Stomach (tissue), 19 donors: ENCODE data around the gene GRHL1. TPM values are rescaled to one million over a fixed set of nuclear protein-coding genes. Genes with fewer than 3 reads are reported as not detected.

ENCODE experiments used
- DNase-seq, 2 donors: peaks; one replicate each; pipeline versions ENCODE4 v3.0.0 to v3.0.0-alpha.2; 2013 to 2019
- H3K27ac ChIP-seq, 5 donors: fragments of 200-600 bp in 4 of 5; sonication (generic) in 4 of 5; one replicate each; pipeline ENCODE4 v1.5.1; 2013 to 2019; ENCODE audit warnings: mild to moderate bottlenecking in 1 of 5, moderate library complexity in 1 of 5
- H3K27me3 ChIP-seq, 3 donors: fragments of 200-600 bp; sonication (generic); one replicate each; pipeline ENCODE4 v1.5.1; 2017 to 2019; ENCODE audit warnings: mixed run types in 1 of 3
- H3K36me3 ChIP-seq, 4 donors: fragments of 200-600 bp; sonication (generic); 1 replicate in 3 of 4; 2 replicates in 1 of 4; pipeline ENCODE4 v1.5.1; 2016 to 2019
- H3K4me1 ChIP-seq, 4 donors: fragments of 200-600 bp; sonication (generic); one replicate each; pipeline ENCODE4 v1.5.1; 2016 to 2019
- H3K4me3 ChIP-seq, 4 donors: fragments of 200-600 bp; sonication (generic) in 3 of 4; one replicate each; pipeline ENCODE4 v1.5.1; 2016 to 2019; ENCODE audit warnings: mild to moderate bottlenecking in 1 of 4
- H3K9me3 ChIP-seq, 4 donors: fragments of 200-600 bp; sonication (generic); one replicate each; pipeline ENCODE4 v1.5.1; 2016 to 2019
- EP300 ChIP-seq: sonication (generic); formaldehyde crosslinking; IDR thresholded peaks from one replicate; pipeline ENCODE4 v1.6.1; 2017; ENCODE audit warnings: antibody characterized with exemption
- POLR2A ChIP-seq, 4 donors: fragments of 450-650 bp; IDR thresholded peaks; one replicate each; pipeline ENCODE4 v1.6.1; 2016; ENCODE audit warnings: antibody characterized with exemption in 4 of 4, control low read depth in 2 of 4, mild to moderate bottlenecking in 1 of 4, moderate library complexity in 1 of 4
- POLR2AphosphoS5 ChIP-seq, 3 donors: sonication (generic); formaldehyde crosslinking; IDR thresholded peaks; one replicate each; pipeline ENCODE4 v1.6.1; 2016; ENCODE audit warnings: antibody characterized with exemption in 3 of 3
- WGBS, 5 donors: extraction: QIAGEN DNeasy Blood & Tissue Kit in 3 of 5; methylation state at CpG; one replicate each; pipeline versions ENCODE4 v1.1.5 to v1.1.7; 2013 to 2018; 5-methylcytosine and 5-hydroxymethylcytosine counted together
- intact Hi-C: fragments of 100-400 bp; cut with DNase I; formaldehyde crosslinking; loops from one replicate; pipeline ENCODE4 v1.15.1; 2023; ENCODE audit warnings: low total_unique reads
- long read RNA-seq, 10 donors: transcript quantifications; one replicate each; lab custom pipeline, GENCODE V29; 2026
- polyA plus RNA-seq, 3 donors: library from polyadenylated mRNA; stranded (reverse); fragments of 200-250 nt; gene quantifications; one replicate each; pipeline ENCODE4 v1.2.3, GENCODE V29; 2013
- total RNA-seq, 5 donors: library from RNA; depleted of rRNA; stranded (reverse); fragments of >200 nt; gene quantifications; one replicate each; pipeline versions ENCODE4 v1.1.0 to v1.2.3, GENCODE V29; 2014 to 2016
- TF ChIP-seq, protein P1 (sequence below), 7 experiments: fragments of 450-650 bp in 4 of 7; fragments of 200-600 bp in 3 of 7; sonication (generic) in 3 of 7; IDR thresholded peaks; one replicate each; pipeline ENCODE4 v1.5.1; 2016 to 2019; ENCODE audit warnings: antibody characterized with exemption in 7 of 7, control low read depth in 2 of 7, mild to moderate bottlenecking in 1 of 7
- donor health status: healthy with polysubstance abuse.
- donor health status: Bipolar disorder and iron deficiency.
- donor health status: healthy.

GRHL1 gene, protein sequence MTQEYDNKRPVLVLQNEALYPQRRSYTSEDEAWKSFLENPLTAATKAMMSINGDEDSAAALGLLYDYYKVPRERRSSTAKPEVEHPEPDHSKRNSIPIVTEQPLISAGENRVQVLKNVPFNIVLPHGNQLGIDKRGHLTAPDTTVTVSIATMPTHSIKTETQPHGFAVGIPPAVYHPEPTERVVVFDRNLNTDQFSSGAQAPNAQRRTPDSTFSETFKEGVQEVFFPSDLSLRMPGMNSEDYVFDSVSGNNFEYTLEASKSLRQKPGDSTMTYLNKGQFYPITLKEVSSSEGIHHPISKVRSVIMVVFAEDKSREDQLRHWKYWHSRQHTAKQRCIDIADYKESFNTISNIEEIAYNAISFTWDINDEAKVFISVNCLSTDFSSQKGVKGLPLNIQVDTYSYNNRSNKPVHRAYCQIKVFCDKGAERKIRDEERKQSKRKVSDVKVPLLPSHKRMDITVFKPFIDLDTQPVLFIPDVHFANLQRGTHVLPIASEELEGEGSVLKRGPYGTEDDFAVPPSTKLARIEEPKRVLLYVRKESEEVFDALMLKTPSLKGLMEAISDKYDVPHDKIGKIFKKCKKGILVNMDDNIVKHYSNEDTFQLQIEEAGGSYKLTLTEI
- 1 to 10 TPM in 4 of 5 donors, under 1 TPM in 1; 0.89 to 5.8 (median 4.5) TPM for total RNA-seq
- 10 to 100 TPM in 1 of 3 donors, 1 to 10 TPM in 2; 1.7 to 16.5 (median 2.0) TPM for polyA plus RNA-seq
- long read RNA-seq, donor 1, result 0 reads
- long read RNA-seq, donor 2, partial matches to known transcripts, result 0 of 1 reads
- long read RNA-seq, donor 2, other reads (novel, unspliced or antisense), result 0 of 1 reads
- long read RNA-seq, donor 3, partial matches to known transcripts, result 0 of 1 reads
- long read RNA-seq, donor 3, other reads (novel, unspliced or antisense), result 0 of 1 reads
- long read RNA-seq, donor 4, result 0 reads
- long read RNA-seq, donor 5, result 0 reads
- long read RNA-seq, donor 6, result 0 reads
- long read RNA-seq, donor 7, result 0 reads
- long read RNA-seq, donor 8, result 0 reads
- long read RNA-seq, donor 9, result 0 reads
- long read RNA-seq, donor 10, result 0 reads

DNA sequence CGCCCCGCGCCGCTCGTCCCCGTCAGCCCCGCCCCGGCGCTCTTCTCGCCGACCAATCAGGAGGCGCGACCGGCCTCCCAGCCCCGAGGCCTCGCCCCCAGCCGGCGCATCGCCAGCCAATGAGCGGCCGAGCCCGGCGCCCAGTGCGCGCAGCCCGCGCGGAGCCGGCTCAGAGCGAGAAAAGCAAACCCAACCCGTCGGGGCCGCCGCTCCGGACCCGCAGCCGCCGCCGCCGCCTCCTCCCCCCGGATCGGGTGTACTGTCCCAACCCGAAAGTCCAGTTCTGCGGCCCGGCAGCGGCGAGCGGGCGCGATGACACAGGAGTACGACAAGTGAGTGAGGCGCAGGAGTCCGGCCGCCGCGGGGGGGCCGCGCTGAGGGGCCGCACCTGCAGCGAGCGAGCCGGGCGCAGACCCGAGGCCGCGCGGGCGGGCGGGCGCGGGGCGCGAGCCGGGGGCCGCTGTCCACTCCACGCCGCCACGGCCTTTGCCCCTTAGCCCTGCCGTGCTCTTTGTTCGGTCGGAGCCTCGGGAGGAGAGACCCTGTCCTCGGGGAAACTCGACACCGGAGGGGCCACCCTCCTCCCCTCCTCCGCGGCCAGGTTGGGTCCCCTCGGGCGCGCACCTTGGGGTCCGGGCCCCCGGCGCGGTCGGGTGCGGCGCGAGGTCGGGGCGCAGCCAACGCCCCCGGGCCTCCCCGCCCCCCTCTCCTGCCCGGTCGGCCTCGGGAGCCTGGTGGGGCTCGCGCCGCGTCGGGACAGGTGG is at the start of gene GRHL1:
Gene GRHL1, plus strand, starts transcription at position 172 of the 764 bp plus-strand sequence. Its CDS starts 141 bp downstream, at position 313.
- H3K4me3 ChIP-seq, result peak within 1 kb of the TSS; percentile 65 to 87 (median 78)
- H3K27ac ChIP-seq, result peak within 1 kb of the TSS; percentile 63 to 89 (median 85)
- 0 to 1% (median 1%) methylated on average over 25 to 111 of the region's 111 CpGs for WGBS, 5 donors

DNA sequence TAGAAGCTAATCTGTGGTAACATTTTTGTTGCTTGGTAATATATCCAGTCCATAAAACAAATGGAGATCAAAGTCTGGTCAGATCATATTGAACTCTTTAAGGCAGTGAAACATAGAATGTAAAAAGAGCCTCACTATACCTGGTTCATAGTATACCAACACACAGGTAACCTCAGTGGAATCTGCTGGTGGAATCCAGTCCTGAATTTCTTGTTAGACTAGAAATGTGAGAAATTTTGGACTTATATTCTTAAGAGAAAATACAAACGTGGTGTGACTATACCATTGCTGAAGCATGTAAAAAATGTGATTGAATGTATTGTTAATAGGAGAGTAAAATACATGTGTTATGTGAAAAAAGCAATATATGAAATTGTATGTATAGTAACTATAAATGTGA is 46.1 kb upstream of the GRHL1 start:
- DNase-seq, result no peak

More for the DNA sequence above, at the start of gene GRHL1:
- DNase-seq, result peak; percentile 95 to 98
- intact Hi-C loops, result loop anchor here (10.0 kb wide), 1 partner anchor 107 kb away; the partner anchor contains the start of gene TAF1B
- peaks cover 0 to 34% (median 13%) of the 10 kb centered on the region in 4 donors for H3K4me1 ChIP-seq
- peaks cover 0 to 13% (median 2%) of the 10 kb centered on the region in 3 donors for H3K27me3 ChIP-seq
- no peaks in the 10 kb centered on the region for H3K9me3 ChIP-seq
- TF ChIP-seq, protein P1, sequence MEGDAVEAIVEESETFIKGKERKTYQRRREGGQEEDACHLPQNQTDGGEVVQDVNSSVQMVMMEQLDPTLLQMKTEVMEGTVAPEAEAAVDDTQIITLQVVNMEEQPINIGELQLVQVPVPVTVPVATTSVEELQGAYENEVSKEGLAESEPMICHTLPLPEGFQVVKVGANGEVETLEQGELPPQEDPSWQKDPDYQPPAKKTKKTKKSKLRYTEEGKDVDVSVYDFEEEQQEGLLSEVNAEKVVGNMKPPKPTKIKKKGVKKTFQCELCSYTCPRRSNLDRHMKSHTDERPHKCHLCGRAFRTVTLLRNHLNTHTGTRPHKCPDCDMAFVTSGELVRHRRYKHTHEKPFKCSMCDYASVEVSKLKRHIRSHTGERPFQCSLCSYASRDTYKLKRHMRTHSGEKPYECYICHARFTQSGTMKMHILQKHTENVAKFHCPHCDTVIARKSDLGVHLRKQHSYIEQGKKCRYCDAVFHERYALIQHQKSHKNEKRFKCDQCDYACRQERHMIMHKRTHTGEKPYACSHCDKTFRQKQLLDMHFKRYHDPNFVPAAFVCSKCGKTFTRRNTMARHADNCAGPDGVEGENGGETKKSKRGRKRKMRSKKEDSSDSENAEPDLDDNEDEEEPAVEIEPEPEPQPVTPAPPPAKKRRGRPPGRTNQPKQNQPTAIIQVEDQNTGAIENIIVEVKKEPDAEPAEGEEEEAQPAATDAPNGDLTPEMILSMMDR (IDR thresholded peaks at IDR 0.05), result no peak
- peak in 2 of 3 donors; percentile 39 to 61 for TF ChIP-seq POLR2AphosphoS5 (IDR thresholded peaks at IDR 0.05)
- no peaks in the 10 kb centered on the region for H3K36me3 ChIP-seq

DNA sequence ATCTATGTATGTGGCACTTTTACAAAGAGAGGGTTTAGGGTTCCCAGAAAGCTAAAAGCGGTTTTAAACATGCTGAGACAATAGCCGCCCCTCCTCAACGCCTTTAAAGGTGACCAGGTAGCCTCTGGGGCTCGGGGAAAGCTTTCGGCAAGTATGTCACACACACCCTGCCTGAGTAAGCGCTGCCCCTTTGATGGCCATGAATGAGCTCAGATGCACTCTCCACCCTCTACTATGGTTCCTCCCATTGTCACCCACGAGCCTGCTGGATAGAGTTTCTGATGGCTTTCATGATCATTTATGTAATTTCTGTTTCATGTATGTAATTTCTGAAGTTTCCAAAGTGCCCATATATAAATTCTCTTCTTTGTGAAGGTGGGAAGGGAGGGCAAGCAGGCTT is 44.1 kb upstream of the GRHL1 start:
- TF ChIP-seq, protein P1 (IDR thresholded peaks at IDR 0.05), result no peak
- TF ChIP-seq POLR2AphosphoS5 (IDR thresholded peaks at IDR 0.05) (no peak), POLR2A (IDR thresholded peaks at IDR 0.05) (no peak)
- H3K27ac ChIP-seq, result no peak overlapping the region
- no peaks in the 10 kb centered on the region for H3K4me1 ChIP-seq
- intact Hi-C loops, result no loop called here
- no peaks in the 10 kb centered on the region for H3K27me3 ChIP-seq
- no peaks in the 10 kb centered on the region for H3K9me3 ChIP-seq
- DNase-seq, result no peak
- 92 to 97% (median 94%) methylated on average over 7 of the region's 7 CpGs for WGBS, 5 donors
- no peak overlapping the region for H3K4me3 ChIP-seq
- H3K36me3 ChIP-seq, result peaks cover 0 to 32% (median 17%) of the 10 kb centered on the region in 4 donors

More for the DNA sequence above, 46.1 kb upstream of the GRHL1 start:
- 43 to 80% (median 45%) methylated on average over 1 of the region's 1 CpG for WGBS, 5 donors
- H3K36me3 ChIP-seq, result peaks cover 0 to 16% (median 9%) of the 10 kb centered on the region in 4 donors
- no peaks in the 10 kb centered on the region for H3K4me1 ChIP-seq
- no peaks in the 10 kb centered on the region for H3K27me3 ChIP-seq
- no peak overlapping the region for H3K4me3 ChIP-seq
- H3K27ac ChIP-seq, result no peak overlapping the region
- H3K9me3 ChIP-seq, result no peaks in the 10 kb centered on the region
- intact Hi-C loops, result no loop called here
- TF ChIP-seq, protein P1 (IDR thresholded peaks at IDR 0.05), result no peak
- no peak for TF ChIP-seq EP300
